Measurements from ENCODE around the gene SPDYE2. TPM values are rescaled to one million over a fixed set of nuclear protein-coding genes. Genes with fewer than 3 reads are reported as not detected.
"Not testable (repeated sequence)": the region's sequence is repeated elsewhere in the genome, so short reads cannot be mapped to it uniquely, and the experiment has no call there.

Gene SPDYE2
- total and polyA plus RNA-seq, 2 donors (not counting 1 experiment from before 2014, with no cell fraction given): 0.07 to 0.47 TPM

DNA sequence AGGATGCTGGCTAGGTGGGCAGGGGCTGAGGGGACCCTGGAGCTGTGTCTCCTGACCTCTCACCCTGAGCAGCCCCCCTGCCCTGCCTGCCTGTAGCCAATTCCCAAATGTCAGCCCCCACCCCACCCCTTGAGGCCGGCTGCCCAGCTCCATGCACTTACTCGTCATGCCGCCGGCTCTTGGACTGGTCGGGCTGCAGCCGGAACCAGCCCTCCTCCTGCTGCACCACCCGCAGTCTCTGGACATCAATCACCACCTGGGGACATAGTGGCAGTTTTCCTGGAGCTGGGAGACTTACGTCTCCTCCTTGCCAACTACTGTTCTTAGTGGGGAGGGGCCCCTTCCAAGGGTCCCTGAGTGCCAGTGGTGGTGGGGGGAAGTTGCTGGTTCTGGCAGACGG is 48.7 kb downstream of the SPDYE2 start:
- H2AFZ ChIP-seq (ENCODE audit: insufficient read depth, low read depth, low read length, poor library complexity, severe bottlenecking); ATAC-seq (ENCODE audit: low read depth); H3K9ac ChIP-seq (ENCODE audit: low read length); H3K4me1 ChIP-seq (ENCODE audit: control insufficient read depth in 2 of 2, insufficient read depth in 2 of 2, low read length in 2 of 2); H3K4me1 Mint-ChIP-seq; H3K4me3 Mint-ChIP-seq; POLR2A ChIA-PET; H3K27me3 Mint-ChIP-seq; H3K4me3 ChIP-seq (ENCODE audit: control extremely low read depth in 1 of 5, extremely low read depth in 1 of 5, insufficient read depth in 1 of 5, low read depth in 2 of 5, low read length in 4 of 5); H3K27me3 ChIP-seq (replicated peaks in 1 of 4; ENCODE audit: control extremely low read depth in 1 of 4, control insufficient read depth in 3 of 4, insufficient read depth in 4 of 4, low read length in 3 of 4); H4K20me1 ChIP-seq (ENCODE audit: control insufficient read depth, insufficient read depth, low read length, poor library complexity, severe bottlenecking); H3K27ac Mint-ChIP-seq; H3K4me2 ChIP-seq (replicated peaks; ENCODE audit: low read depth, low read length, poor library complexity, severe bottlenecking); H3K9me3 Mint-ChIP-seq (ENCODE audit: insufficient read depth); H3K27ac ChIP-seq (ENCODE audit: low read length in 2 of 2); DNase-seq; CTCF ChIA-PET; H3K36me3 ChIP-seq (replicated peaks in 1 of 2; ENCODE audit: control extremely low read depth in 1 of 2, control insufficient read depth in 1 of 2, extremely low read depth in 1 of 2, insufficient read depth in 2 of 2, low read length in 1 of 2); H3K9me3 ChIP-seq (ENCODE audit: control extremely low read depth in 1 of 3, control insufficient read depth in 2 of 3, insufficient read depth in 1 of 3, low read length in 2 of 3); intact Hi-C loops (cut with micrococcal nuclease); H3K79me2 ChIP-seq (ENCODE audit: control insufficient read depth, insufficient read depth, low read length): not testable (repeated sequence)
- no CpG with 5 or more reads among the region's 9 CpGs for WGBS (ENCODE audit: insufficient coverage)

DNA sequence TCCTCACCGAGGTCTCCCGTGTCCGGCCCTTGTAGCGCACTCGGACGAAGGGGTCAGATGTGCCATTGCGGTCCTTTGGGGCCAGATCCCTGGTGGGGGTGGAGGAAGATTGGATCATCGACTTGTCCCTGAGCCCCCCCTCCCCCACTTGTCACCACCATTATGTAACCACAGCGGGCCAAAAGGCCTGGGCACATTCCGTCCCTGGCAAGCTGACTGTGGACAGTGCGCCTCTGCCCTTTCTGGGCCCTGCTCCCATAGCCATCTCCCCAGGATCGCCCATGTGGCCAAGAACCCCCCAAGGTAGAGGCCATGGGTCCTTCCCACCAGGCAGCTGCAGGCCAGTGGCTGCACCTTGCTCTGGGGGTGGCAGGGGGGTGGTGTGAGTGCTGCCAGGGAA is 51.3 kb downstream of the SPDYE2 start:
- ATAC-seq (ENCODE audit: low read depth); CTCF ChIA-PET; intact Hi-C loops (cut with micrococcal nuclease); POLR2A ChIA-PET; H3K27ac ChIP-seq (ENCODE audit: low read length in 2 of 2); H3K9me3 ChIP-seq (ENCODE audit: control extremely low read depth in 1 of 3, control insufficient read depth in 2 of 3, insufficient read depth in 1 of 3, low read length in 2 of 3); H3K4me2 ChIP-seq (replicated peaks; ENCODE audit: low read depth, low read length, poor library complexity, severe bottlenecking); H3K9ac ChIP-seq (ENCODE audit: low read length); H3K36me3 ChIP-seq (replicated peaks in 1 of 2; ENCODE audit: control extremely low read depth in 1 of 2, control insufficient read depth in 1 of 2, extremely low read depth in 1 of 2, insufficient read depth in 2 of 2, low read length in 1 of 2); H3K27ac Mint-ChIP-seq; H3K79me2 ChIP-seq (ENCODE audit: control insufficient read depth, insufficient read depth, low read length); H3K4me1 Mint-ChIP-seq; H3K4me1 ChIP-seq (ENCODE audit: control insufficient read depth in 2 of 2, insufficient read depth in 2 of 2, low read length in 2 of 2); H2AFZ ChIP-seq (ENCODE audit: insufficient read depth, low read depth, low read length, poor library complexity, severe bottlenecking); H3K4me3 ChIP-seq (ENCODE audit: control extremely low read depth in 1 of 5, extremely low read depth in 1 of 5, insufficient read depth in 1 of 5, low read depth in 2 of 5, low read length in 4 of 5); H3K27me3 ChIP-seq (replicated peaks in 1 of 4; ENCODE audit: control extremely low read depth in 1 of 4, control insufficient read depth in 3 of 4, insufficient read depth in 4 of 4, low read length in 3 of 4); H3K27me3 Mint-ChIP-seq; H3K9me3 Mint-ChIP-seq (ENCODE audit: insufficient read depth); H3K4me3 Mint-ChIP-seq; DNase-seq; H4K20me1 ChIP-seq (ENCODE audit: control insufficient read depth, insufficient read depth, low read length, poor library complexity, severe bottlenecking): not testable (repeated sequence)
- WGBS (ENCODE audit: insufficient coverage): no CpG with 5 or more reads among the region's 12 CpGs

DNA sequence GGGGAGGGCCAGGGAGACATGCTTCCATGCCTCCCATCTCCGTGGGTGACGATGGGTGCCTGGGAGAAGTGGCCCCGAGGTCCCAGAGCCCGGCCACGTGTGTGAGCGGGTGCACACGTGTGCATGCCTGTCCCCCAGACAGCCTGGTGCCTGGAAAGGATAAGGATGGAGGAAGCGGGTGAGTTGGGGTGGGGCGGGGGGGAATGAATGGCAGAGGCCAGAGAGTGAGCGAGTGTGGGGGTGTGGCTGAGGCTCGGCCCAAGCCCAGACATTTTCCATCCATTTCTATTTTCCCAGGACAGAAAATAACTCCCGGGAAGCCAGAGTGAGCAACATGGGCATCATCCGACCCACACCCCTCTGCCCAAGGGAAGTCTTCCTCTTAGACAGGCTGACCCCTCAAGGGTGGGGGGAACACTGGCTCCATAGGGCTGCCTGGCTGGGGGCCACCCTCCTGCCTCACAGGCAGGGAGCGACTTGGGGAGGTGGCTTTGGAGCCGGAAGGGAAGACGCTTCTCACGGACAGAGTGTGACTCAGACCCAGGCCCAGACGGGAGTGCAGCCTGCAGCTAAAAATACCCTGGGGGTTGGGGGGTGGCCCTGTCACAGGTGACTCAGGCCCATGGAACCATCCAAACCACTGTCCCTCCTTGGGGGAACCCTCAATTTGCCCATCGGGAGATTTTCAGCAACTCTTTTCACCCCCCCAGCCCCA is 53.6 kb downstream of the SPDYE2 start:
- CTCF ChIA-PET; H3K4me3 ChIP-seq (ENCODE audit: control extremely low read depth in 1 of 5, extremely low read depth in 1 of 5, insufficient read depth in 1 of 5, low read depth in 2 of 5, low read length in 4 of 5); H3K27ac ChIP-seq (ENCODE audit: low read length in 2 of 2); H3K9me3 ChIP-seq (ENCODE audit: control extremely low read depth in 1 of 3, control insufficient read depth in 2 of 3, insufficient read depth in 1 of 3, low read length in 2 of 3); H3K4me1 Mint-ChIP-seq; H3K27ac Mint-ChIP-seq; intact Hi-C loops (cut with micrococcal nuclease); POLR2A ChIA-PET; ATAC-seq (ENCODE audit: low read depth); H3K9me3 Mint-ChIP-seq (ENCODE audit: insufficient read depth); H3K4me2 ChIP-seq (replicated peaks; ENCODE audit: low read depth, low read length, poor library complexity, severe bottlenecking); H3K36me3 ChIP-seq (replicated peaks in 1 of 2; ENCODE audit: control extremely low read depth in 1 of 2, control insufficient read depth in 1 of 2, extremely low read depth in 1 of 2, insufficient read depth in 2 of 2, low read length in 1 of 2); H3K79me2 ChIP-seq (ENCODE audit: control insufficient read depth, insufficient read depth, low read length); H3K9ac ChIP-seq (ENCODE audit: low read length); H3K27me3 ChIP-seq (replicated peaks in 1 of 4; ENCODE audit: control extremely low read depth in 1 of 4, control insufficient read depth in 3 of 4, insufficient read depth in 4 of 4, low read length in 3 of 4); H3K4me1 ChIP-seq (ENCODE audit: control insufficient read depth in 2 of 2, insufficient read depth in 2 of 2, low read length in 2 of 2); DNase-seq; H3K4me3 Mint-ChIP-seq; H3K27me3 Mint-ChIP-seq; H2AFZ ChIP-seq (ENCODE audit: insufficient read depth, low read depth, low read length, poor library complexity, severe bottlenecking); H4K20me1 ChIP-seq (ENCODE audit: control insufficient read depth, insufficient read depth, low read length, poor library complexity, severe bottlenecking): not testable (repeated sequence)
- no CpG with 5 or more reads among the region's 19 CpGs for WGBS (ENCODE audit: insufficient coverage)

DNA sequence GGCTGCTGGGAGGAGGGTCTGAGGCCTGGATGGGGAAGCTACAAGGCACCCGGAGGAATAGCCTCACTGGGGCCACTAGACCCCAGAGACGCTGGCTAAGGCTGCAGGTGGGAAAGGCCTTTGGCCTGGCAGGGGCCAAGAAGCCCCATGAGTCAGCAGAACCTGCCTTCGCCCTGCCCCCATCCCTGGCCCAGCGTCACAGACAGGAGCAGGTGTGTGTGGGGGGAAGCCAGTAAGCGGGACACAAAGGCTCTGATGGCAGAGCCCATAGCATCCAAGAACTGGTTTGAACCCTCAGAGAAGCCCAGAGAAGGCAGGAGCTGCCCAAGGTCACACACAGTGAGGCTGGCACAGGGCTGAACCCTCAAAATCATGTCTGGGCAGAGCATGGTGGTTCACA is 55.8 kb downstream of the SPDYE2 start:
- H3K36me3 ChIP-seq (replicated peaks in 1 of 2; ENCODE audit: control extremely low read depth in 1 of 2, control insufficient read depth in 1 of 2, extremely low read depth in 1 of 2, insufficient read depth in 2 of 2, low read length in 1 of 2); H3K79me2 ChIP-seq (ENCODE audit: control insufficient read depth, insufficient read depth, low read length); H3K27me3 Mint-ChIP-seq; H2AFZ ChIP-seq (ENCODE audit: insufficient read depth, low read depth, low read length, poor library complexity, severe bottlenecking); H3K4me2 ChIP-seq (replicated peaks; ENCODE audit: low read depth, low read length, poor library complexity, severe bottlenecking); H3K4me3 Mint-ChIP-seq; H3K27ac ChIP-seq (ENCODE audit: low read length in 2 of 2); H3K9ac ChIP-seq (ENCODE audit: low read length); H3K4me3 ChIP-seq (ENCODE audit: control extremely low read depth in 1 of 5, extremely low read depth in 1 of 5, insufficient read depth in 1 of 5, low read depth in 2 of 5, low read length in 4 of 5); ATAC-seq (ENCODE audit: low read depth); CTCF ChIA-PET; POLR2A ChIA-PET; H3K9me3 Mint-ChIP-seq (ENCODE audit: insufficient read depth); H3K27me3 ChIP-seq (replicated peaks in 1 of 4; ENCODE audit: control extremely low read depth in 1 of 4, control insufficient read depth in 3 of 4, insufficient read depth in 4 of 4, low read length in 3 of 4); H3K4me1 Mint-ChIP-seq; intact Hi-C loops (cut with micrococcal nuclease); H4K20me1 ChIP-seq (ENCODE audit: control insufficient read depth, insufficient read depth, low read length, poor library complexity, severe bottlenecking); H3K27ac Mint-ChIP-seq; H3K4me1 ChIP-seq (ENCODE audit: control insufficient read depth in 2 of 2, insufficient read depth in 2 of 2, low read length in 2 of 2); H3K9me3 ChIP-seq (ENCODE audit: control extremely low read depth in 1 of 3, control insufficient read depth in 2 of 3, insufficient read depth in 1 of 3, low read length in 2 of 3); DNase-seq: not testable (repeated sequence)
- no CpG with 5 or more reads among the region's 5 CpGs for WGBS (ENCODE audit: insufficient coverage)
